ENCODE results near the gene IRF2BPL. TPM values are rescaled to one million over a fixed set of nuclear protein-coding genes. Genes with fewer than 3 reads are reported as not detected.

The IRF2BPL gene
- total and polyA plus RNA-seq, 9 of the 15 experiments (the other 6 are each of a cell fraction or from before 2014, with no cell fraction given), result 0.52 to 21.6 (median 2.5) TPM

DNA sequence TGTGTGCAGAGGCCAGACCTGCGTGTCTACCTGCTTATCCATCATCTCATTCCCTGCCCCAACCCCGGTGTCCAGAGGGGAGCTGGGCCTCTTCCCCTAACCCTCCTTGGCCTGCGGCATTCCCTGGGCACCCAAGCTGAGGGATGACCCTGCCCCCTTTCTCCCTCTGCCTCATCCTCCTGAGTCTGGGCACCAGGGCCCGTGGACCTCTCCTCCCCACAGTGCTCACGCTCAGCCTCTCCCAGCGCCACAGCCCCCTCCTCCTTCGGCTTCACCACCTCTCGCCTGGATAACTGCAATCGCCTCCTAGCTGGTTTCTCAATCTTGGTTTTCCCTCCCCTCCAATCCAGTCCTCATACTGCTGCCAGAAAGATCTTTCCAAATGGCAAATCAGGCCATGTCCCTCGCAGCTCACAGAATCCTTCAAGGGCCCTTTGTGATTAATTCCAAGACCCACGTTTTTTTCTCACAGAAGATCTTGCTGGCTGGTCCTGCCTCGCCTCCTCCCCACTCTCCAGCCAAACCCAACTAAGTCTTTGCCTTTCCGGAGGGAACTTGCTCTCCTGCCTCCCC is 16.2 kb downstream of the IRF2BPL start:
- no peaks in the 10 kb centered on the region; a peak in 2 of 5 replicates for H3K4me1 ChIP-seq (replicated peaks in 1 of 2; ENCODE audit: control insufficient read depth in 2 of 2, insufficient read depth in 2 of 2, low read length in 2 of 2)
- H3K79me2 ChIP-seq (ENCODE audit: control insufficient read depth, insufficient read depth, low read length), result no peaks in the 10 kb centered on the region
- no peak for TF ChIP-seq NFYB (IDR thresholded peaks at IDR 0.05; ENCODE audit: extremely low read depth, insufficient read length)
- no peak for TF ChIP-seq ZKSCAN1 (IDR thresholded peaks at IDR 0.05; ENCODE audit: low read depth, low read length)
- POLR2A ChIA-PET, result interaction anchor here (0.6 to 1.1 kb wide), 3 partner anchors 11 to 45 kb away, joined by 3 to 4 read pairs (median 4); no protein-coding TSS in a partner anchor
- H3K4me2 ChIP-seq (ENCODE audit: insufficient read depth, low read length), result no peak overlapping the region
- H3K9ac ChIP-seq (ENCODE audit: insufficient read depth in 1 of 2, low read depth in 2 of 2, low read length in 2 of 2), result peak overlapping the region in 1 of 2 experiments; percentile 20; a peak in 2 of 4 replicates
- no peak overlapping the region for H2AFZ ChIP-seq (ENCODE audit: low read depth, low read length)
- no peaks in the 10 kb centered on the region for H4K20me1 ChIP-seq (replicated peaks; ENCODE audit: control insufficient read depth, insufficient read depth, low read length)
- CTCF ChIA-PET (ENCODE audit: low intra/inter-chr PET ratio), result no interaction called here
- DNase-seq (ENCODE audit: extremely low read depth in 1 of 4, low spot score in 3 of 4) (no peak), ATAC-seq (no peak), FAIRE-seq (no peak)
- H3K9me1 ChIP-seq (ENCODE audit: control insufficient read depth, insufficient read depth, low read length), result no peaks in the 10 kb centered on the region
- no peaks in the 10 kb centered on the region for H3K36me3 ChIP-seq (ENCODE audit: control insufficient read depth, insufficient read depth, low read length)
- no TSS peak for BruUV-seq (replicated peaks)
- H3K27me3 ChIP-seq (ENCODE audit: control insufficient read depth in 2 of 2, insufficient read depth in 2 of 2, low read length in 2 of 2), result no peaks in the 10 kb centered on the region
- H3K27ac ChIP-seq (ENCODE audit: extremely low read depth, low read depth, low read length), result no peak overlapping the region
- WGBS (ENCODE audit: insufficient coverage, low coverage, missing lambda C conversion rate), result 24% methylated on average over 5 of the region's 13 CpGs
- H3K4me3 ChIP-seq, result no peak overlapping the region
- H3K9me3 ChIP-seq (replicated peaks; ENCODE audit: control insufficient read depth, insufficient read depth, low read depth, low read length), result no peaks in the 10 kb centered on the region
- in situ Hi-C loops (cut with MboI), result loop anchor here (5.0 kb wide), 1 partner anchor 45 kb away; no protein-coding TSS in a partner anchor
- intact Hi-C loops (cut with micrococcal nuclease), result loop anchor here (5.0 kb wide), 1 partner anchor 40 kb away; no protein-coding TSS in a partner anchor

DNA sequence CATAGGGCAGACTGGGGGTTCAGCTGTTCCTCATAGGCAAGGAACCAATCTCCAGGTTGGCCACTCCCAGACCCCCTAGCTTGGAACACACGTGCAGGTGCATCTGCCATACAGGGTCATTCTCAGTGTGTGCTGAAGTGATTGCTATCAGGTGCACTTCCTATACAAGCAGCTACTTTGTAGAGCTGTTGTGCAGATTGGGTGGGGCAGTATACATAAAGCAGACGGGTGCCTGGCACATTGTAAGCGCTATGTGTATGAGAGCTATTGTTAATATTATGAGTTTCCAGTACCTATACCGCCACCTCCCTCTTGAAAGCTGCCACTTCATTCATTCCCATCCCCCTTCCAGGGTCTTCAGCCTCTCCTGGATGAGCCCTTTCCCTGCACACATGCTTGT is 17.3 kb downstream of the IRF2BPL start:
- H3K9ac ChIP-seq (ENCODE audit: insufficient read depth in 1 of 2, low read depth in 2 of 2, low read length in 2 of 2), result no peak overlapping the region; a peak in 1 of 4 replicates
- FAIRE-seq (no peak), DNase-seq (ENCODE audit: extremely low read depth in 1 of 4, low spot score in 3 of 4) (no peak), ATAC-seq (no peak)
- ChIA-PET POLR2A (interaction anchor here (0.6 to 2.0 kb wide), 2 partner anchors 11 to 138 kb away, joined by 3 to 8 read pairs; no protein-coding TSS in a partner anchor), CTCF (ENCODE audit: low intra/inter-chr PET ratio) (interaction anchor here (0.7 kb wide), 1 partner anchor 103 kb away, joined by 3 read pairs; no protein-coding TSS in a partner anchor)
- H3K4me2 ChIP-seq (ENCODE audit: insufficient read depth, low read length), result no peak overlapping the region
- no peaks in the 10 kb centered on the region; a peak in 2 of 5 replicates for H3K4me1 ChIP-seq (replicated peaks in 1 of 2; ENCODE audit: control insufficient read depth in 2 of 2, insufficient read depth in 2 of 2, low read length in 2 of 2)
- H3K27me3 ChIP-seq (ENCODE audit: control insufficient read depth in 2 of 2, insufficient read depth in 2 of 2, low read length in 2 of 2), result no peaks in the 10 kb centered on the region
- WGBS (ENCODE audit: insufficient coverage, low coverage, missing lambda C conversion rate), result 21% methylated on average over 4 of the region's 4 CpGs
- no peaks in the 10 kb centered on the region for H3K9me1 ChIP-seq (ENCODE audit: control insufficient read depth, insufficient read depth, low read length)
- in situ Hi-C loops (cut with MboI) (loop anchor here (5.0 kb wide), 1 partner anchor 44 kb away; no protein-coding TSS in a partner anchor), intact Hi-C loops (cut with micrococcal nuclease) (loop anchor here (5.0 kb wide), 1 partner anchor 41 kb away; no protein-coding TSS in a partner anchor)
- BruUV-seq (replicated peaks), result no TSS peak
- H3K79me2 ChIP-seq (ENCODE audit: control insufficient read depth, insufficient read depth, low read length), result no peaks in the 10 kb centered on the region
- no peak overlapping the region for H2AFZ ChIP-seq (ENCODE audit: low read depth, low read length)
- H3K27ac ChIP-seq (ENCODE audit: extremely low read depth, low read depth, low read length), result no peak overlapping the region
- no peak for TF ChIP-seq FOS (IDR thresholded peaks at IDR 0.05; ENCODE audit: extremely low read depth, insufficient read length)
- no peak for TF ChIP-seq RBFOX2 (IDR thresholded peaks at IDR 0.05; ENCODE audit: low read depth, low read length)
- no peak for TF ChIP-seq PHF8 (IDR thresholded peaks at IDR 0.05; ENCODE audit: borderline replicate concordance, low read length)
- TF ChIP-seq, protein P1, sequence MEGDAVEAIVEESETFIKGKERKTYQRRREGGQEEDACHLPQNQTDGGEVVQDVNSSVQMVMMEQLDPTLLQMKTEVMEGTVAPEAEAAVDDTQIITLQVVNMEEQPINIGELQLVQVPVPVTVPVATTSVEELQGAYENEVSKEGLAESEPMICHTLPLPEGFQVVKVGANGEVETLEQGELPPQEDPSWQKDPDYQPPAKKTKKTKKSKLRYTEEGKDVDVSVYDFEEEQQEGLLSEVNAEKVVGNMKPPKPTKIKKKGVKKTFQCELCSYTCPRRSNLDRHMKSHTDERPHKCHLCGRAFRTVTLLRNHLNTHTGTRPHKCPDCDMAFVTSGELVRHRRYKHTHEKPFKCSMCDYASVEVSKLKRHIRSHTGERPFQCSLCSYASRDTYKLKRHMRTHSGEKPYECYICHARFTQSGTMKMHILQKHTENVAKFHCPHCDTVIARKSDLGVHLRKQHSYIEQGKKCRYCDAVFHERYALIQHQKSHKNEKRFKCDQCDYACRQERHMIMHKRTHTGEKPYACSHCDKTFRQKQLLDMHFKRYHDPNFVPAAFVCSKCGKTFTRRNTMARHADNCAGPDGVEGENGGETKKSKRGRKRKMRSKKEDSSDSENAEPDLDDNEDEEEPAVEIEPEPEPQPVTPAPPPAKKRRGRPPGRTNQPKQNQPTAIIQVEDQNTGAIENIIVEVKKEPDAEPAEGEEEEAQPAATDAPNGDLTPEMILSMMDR (IDR thresholded peaks at IDR 0.05 in 2 of 3, conservative IDR thresholded peaks at IDR 0.05 in 1 of 3; ENCODE audit: insufficient read depth in 2 of 3, low read depth in 1 of 3, low read length in 3 of 3), result 0 out of 6 replicates have a peak, but pooled peaks of 1 of the 3 experiments have one; percentile 3
- no peak for TF ChIP-seq SRSF3 (IDR thresholded peaks at IDR 0.05; ENCODE audit: insufficient read depth, low read length)
- TF ChIP-seq, protein P2, sequence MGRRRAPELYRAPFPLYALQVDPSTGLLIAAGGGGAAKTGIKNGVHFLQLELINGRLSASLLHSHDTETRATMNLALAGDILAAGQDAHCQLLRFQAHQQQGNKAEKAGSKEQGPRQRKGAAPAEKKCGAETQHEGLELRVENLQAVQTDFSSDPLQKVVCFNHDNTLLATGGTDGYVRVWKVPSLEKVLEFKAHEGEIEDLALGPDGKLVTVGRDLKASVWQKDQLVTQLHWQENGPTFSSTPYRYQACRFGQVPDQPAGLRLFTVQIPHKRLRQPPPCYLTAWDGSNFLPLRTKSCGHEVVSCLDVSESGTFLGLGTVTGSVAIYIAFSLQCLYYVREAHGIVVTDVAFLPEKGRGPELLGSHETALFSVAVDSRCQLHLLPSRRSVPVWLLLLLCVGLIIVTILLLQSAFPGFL (CRISPR knock-in tag; IDR thresholded peaks at IDR 0.05), result no peak
- H3K4me3 ChIP-seq, result no peak overlapping the region
- no peaks in the 10 kb centered on the region for H3K36me3 ChIP-seq (ENCODE audit: control insufficient read depth, insufficient read depth, low read length)
- H4K20me1 ChIP-seq (replicated peaks; ENCODE audit: control insufficient read depth, insufficient read depth, low read length), result no peaks in the 10 kb centered on the region
- no peaks in the 10 kb centered on the region for H3K9me3 ChIP-seq (replicated peaks; ENCODE audit: control insufficient read depth, insufficient read depth, low read depth, low read length)

Data from K562 (cell line).